AG10803 (cell line): Measurements from ENCODE around the gene TMCC1.

ENCODE experiments used
- DNase-seq: peaks from one replicate; pipeline ENCODE4 v3.0.0; 2010; ENCODE audit warnings: low read depth
- H3K4me3 ChIP-seq: 2 replicates; pipeline ENCODE4 v1.5.1; 2011; ENCODE audit warnings: mild to moderate bottlenecking, low read length, control low read depth
- TF ChIP-seq, protein P1 (sequence below): conservative IDR thresholded peaks from 2 replicates; pipeline ENCODE4 v1.5.1; 2011; ENCODE audit warnings: mild to moderate bottlenecking, low read length, control low read depth, inconsistent platforms

The TMCC1 gene

DNA sequence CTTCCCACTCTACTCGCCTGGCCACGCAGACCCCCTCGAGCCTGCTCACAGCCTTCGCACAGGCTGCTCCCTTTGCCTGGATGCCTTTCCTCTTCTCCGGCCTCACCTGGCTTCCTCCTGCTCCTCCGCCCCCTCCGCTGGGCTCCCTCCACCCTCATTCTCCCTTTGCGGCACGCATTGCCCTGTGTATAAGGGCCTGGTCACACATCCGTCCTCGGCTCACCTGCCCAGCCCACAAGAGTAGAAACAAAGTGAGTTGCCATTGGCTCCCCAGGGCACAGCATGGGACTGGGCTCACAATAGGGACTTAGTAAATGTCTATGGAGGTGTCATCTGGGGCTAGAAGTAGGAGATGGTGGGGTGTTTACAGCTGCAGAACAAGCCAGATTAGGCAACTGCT lies 291.2 kb downstream of the TMCC1 start:
- no peak overlapping the region for H3K4me3 ChIP-seq
- no peak for DNase-seq
- TF ChIP-seq, protein P1, sequence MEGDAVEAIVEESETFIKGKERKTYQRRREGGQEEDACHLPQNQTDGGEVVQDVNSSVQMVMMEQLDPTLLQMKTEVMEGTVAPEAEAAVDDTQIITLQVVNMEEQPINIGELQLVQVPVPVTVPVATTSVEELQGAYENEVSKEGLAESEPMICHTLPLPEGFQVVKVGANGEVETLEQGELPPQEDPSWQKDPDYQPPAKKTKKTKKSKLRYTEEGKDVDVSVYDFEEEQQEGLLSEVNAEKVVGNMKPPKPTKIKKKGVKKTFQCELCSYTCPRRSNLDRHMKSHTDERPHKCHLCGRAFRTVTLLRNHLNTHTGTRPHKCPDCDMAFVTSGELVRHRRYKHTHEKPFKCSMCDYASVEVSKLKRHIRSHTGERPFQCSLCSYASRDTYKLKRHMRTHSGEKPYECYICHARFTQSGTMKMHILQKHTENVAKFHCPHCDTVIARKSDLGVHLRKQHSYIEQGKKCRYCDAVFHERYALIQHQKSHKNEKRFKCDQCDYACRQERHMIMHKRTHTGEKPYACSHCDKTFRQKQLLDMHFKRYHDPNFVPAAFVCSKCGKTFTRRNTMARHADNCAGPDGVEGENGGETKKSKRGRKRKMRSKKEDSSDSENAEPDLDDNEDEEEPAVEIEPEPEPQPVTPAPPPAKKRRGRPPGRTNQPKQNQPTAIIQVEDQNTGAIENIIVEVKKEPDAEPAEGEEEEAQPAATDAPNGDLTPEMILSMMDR, result no peak

DNA sequence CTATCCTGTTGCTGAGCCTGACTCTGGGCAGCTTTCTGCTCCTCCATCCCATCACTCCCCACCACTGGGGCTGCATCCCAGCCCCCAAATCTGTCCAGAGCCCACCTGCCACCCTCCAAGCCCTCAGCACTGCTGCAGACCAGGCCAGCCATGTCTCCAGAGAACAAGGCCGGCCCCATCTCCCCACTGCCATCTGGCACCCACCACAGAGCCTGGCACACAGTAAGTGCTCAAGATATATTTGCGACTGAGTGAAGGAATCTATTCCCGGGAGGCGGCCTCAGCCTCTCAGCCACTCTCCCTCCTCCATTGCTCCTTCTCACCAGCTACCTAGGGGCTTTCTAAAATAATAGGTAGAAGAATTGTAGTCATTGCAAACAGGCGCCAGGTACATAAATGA lies 291.8 kb downstream of the TMCC1 start:
- H3K4me3 ChIP-seq, result no peak overlapping the region
- TF ChIP-seq, protein P1, result no peak

DNA sequence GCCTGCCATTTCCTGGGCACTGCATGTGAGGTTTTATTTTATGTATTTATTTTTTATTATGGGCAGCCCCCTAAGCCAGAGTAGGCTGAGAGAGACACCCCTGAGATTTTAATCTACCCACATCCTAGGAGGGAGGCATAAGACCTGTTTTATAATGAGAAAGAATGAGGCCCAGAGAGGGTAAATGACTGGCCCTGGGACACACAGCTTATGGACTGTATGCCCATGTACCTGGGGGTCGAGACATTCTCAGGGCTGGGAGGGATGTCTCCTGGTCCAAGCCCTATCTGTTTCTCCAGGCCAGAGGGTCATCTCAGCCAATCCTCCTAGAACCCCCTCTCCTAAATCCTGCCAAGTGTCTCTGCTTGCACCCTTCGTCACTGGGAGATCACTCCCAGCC lies 293.2 kb downstream of the TMCC1 start:
- DNase-seq, result no peak
- TF ChIP-seq, protein P1, result no peak
- H3K4me3 ChIP-seq, result no peak overlapping the region

More for the DNA sequence above, 291.8 kb downstream of the TMCC1 start:
- no peak for DNase-seq

DNA sequence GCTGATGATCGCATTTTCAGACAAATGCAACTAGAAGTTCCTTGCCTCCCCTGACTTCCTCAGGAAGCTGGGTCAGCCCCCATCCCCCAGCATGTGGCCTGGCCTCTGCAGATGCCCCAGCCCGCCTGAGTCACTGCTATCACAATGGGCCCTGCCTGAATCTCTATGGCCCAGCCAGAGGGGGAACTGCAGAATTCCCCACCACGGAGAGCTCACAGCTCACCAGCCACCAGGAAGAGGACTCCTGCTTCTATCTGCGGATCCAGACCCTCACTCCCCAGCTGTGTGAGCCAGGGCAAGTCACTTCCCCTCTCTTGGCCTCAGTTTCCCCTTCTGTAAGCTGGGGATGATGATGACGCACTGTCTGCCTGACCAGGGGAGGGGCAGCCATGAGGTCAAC lies 293.9 kb downstream of the TMCC1 start:
- DNase-seq, result peak; percentile 74
- TF ChIP-seq, protein P1, result no peak
- no peak overlapping the region for H3K4me3 ChIP-seq

DNA sequence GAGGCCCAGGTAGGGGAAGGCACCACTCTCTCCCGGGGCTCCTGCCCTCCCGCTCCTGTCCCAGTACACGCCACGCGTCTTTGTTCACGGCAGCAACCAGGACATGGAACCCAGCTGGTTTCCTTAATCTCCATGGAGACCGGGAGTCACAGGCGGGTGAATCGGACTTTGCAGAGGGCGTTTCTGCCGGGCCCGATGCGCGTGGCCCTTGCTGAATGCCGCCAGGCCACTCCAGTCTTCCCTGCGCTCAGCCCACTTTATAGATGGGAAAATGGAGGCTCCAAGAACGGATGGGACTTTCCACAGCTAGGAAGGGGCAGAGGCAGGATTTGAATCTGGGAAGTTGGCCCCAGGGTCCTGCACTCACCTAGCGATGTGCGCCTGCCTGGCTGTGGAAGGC lies 294.4 kb downstream of the TMCC1 start:
- DNase-seq, result no peak
- TF ChIP-seq, protein P1, result no peak

DNA sequence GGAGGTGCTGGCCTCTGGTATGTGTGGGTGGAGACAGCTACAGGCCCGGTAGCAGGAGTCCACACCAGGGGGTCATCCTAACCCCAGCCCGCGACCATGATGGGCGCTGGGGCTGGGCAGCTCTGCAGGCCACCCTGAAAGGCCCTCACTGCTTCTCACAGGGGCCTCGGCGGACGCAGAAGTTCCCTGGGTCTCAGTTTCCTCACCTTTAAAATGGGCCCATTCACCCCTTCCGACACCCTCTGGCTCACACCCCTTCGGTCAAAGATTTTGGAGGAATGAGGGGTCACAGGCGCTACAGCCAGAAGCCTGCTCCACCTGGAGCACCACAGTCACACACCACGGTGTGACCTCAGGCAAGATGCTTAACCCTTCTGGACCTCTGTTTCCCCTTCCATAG lies 295.0 kb downstream of the TMCC1 start:
- TF ChIP-seq, protein P1, result no peak
- no peak for DNase-seq
- no peak overlapping the region for H3K4me3 ChIP-seq

More for the DNA sequence above, 294.4 kb downstream of the TMCC1 start:
- no peak overlapping the region for H3K4me3 ChIP-seq

DNA sequence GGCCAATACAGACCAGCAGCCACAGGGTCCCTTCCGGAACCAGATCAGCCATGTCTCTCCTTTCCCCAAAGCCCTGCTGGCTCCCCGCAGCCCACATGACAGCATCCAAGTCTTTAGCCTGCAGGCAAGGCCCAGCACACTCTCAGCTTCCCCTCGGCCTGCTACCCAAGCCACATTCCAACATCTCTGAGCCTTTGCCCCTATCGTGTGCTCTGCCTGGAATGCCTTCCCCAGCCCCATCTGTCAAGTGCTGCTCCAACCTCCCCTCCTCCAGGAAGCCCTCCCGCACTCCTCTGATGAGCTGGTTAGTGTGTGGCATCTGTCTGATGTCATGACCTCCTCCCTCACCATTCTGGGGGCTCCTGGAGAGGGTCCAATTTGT lies 295.5 kb downstream of the TMCC1 start:
- TF ChIP-seq, protein P1, result no peak
- peak overlapping the region; percentile 3; the same call in 1 of the 2 replicates for H3K4me3 ChIP-seq
- DNase-seq, result peak; percentile 62
